Measurements from ENCODE around the gene THSD4.

- TF ChIP-seq CTCF (IDR thresholded peaks at IDR 0.05) (no peak), POLR2A (IDR thresholded peaks at IDR 0.05) (no peak)
Measured at GRCh38 chr15:71630475-71630809, 515.2 kb downstream of the THSD4 start.
